HG02840 (cell line): ENCODE results near the gene CACNA1S.

Experiments used
- ATAC-seq: cut with Tn5 transposase; IDR thresholded peaks from one replicate; pipeline ENCODE4 v1.9.1; 2021; ENCODE audit warnings: mild to moderate bottlenecking, moderate library complexity, moderate number of reproducible peaks; ENCODE audit not compliant: unreplicated experiment, low FRiP score

The CACNA1S gene

DNA sequence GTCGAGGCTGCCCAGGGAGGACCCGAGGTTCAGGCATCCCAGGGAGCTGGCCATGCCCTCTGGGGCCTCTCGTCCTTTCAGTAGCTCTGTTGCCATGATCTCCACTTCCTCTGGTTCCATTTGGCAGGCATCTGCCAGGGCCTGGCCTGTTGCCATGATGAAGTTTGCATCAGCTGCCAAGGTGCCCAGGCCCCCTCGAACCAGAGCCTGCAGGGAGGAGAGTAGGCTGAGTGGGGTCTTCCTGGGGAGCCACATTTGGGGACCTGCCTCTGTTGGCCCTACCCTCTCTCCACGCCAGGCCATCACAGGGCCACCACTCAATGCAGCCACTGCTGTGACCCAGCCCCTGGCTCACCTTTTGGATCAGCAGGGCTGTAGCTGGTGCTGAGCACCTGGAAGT lies 72.3 kb downstream of the CACNA1S start:
- no peak for ATAC-seq

DNA sequence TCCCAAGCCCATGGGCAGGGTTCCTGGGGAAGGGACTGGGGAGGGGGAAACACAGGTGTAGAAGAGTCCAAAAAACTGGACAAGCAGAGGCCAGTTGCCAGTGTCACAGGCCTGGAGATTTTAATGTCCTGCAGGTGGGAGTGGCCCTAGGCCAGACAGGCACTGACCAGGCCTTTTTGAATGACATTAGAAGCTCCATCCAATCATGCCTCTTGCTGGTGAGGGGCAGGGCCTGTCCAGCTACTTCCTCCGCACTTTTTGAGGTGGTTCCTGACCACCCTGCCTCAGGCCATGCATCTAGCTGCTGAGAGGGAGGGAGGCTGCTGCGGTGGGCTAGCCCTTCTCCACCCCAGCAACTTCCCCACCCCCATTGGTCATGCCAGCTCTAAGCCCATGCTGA lies 72.8 kb downstream of the CACNA1S start:
- ATAC-seq: no peak

DNA sequence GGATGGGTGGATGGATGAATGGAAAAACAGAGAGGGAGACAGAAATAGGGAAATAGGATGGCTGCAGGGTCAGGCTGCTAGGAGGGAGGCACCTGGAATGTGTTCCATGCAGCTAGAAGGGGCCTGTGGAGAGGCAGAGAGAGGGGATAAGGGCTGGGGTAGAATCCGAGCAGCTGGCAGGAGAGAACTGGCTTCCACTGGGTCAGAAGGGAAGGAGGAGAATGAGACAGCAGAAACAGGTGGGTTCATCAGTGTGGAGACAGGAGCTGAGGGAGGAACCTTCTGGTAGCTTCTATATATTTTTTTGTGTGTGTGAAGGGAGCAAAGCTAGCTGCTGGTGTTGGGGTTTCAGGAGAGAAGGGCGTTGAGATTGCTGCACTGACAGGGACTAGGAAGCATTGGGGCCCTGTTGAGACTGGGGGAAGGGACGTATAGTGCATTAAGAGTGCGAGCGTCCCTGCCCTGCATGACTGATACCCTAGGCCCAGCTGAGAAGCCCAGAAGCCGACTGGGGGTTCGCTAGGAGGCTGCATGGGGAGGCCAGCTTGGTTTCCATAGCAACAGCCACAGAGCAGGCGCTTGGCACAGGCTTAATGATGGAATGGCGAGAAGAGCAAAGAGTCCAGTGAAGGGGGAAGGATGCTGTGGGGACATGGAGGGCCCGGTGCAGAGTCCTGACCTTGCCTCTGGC lies 73.9 kb downstream of the CACNA1S start:
- ATAC-seq: no peak

DNA sequence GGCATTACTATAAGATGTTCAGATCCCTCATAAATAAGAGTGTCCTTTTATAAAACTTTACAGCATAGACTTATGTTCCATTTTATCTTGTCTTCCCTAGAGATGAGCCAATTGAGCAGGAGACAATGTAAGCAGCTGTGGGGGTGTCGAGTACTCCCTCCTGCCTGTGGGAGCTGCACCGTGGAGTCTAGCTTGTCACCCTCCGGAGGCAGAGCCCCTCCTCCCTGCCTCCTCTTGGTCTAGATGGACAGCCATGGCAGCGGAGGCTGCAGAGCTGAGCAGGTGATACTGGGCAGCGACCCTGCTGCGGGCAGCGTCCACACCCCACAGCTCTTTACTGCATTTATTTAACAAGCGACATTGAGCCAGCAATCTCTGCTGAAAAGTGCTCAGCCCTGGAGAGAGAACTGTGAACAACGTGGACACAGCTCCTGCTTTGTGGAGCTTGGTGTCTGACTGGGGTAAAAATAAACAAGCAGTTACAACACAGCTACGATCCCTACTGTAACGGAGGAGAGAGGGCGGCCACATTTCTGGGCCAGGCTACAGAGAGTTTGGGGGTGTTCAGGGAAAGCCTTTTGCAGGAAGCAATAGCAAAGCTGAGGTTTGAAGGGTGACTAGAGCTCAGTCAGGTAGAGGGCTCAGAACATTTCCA lies 75.9 kb downstream of the CACNA1S start:
- no peak for ATAC-seq

DNA sequence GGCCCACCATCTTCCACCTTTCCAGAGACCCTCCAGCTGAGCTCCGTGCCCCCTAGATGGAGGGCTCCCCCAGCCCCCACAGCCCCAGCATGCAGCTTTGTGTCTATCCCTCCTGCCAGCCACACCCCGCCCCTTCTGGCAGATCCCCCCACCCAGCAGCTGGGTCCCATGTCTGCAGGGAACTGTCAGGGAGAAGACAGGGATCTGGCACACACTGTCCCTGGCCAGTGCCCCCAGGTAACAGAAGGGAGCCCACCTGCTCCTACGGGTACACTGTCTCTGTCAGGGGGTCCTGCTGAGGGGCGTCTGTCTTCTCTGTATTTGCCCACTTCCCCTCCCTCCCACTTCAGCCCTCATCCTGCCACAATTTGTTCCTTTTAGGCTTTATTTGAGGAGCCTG lies 77.6 kb downstream of the CACNA1S start:
- no peak for ATAC-seq

DNA sequence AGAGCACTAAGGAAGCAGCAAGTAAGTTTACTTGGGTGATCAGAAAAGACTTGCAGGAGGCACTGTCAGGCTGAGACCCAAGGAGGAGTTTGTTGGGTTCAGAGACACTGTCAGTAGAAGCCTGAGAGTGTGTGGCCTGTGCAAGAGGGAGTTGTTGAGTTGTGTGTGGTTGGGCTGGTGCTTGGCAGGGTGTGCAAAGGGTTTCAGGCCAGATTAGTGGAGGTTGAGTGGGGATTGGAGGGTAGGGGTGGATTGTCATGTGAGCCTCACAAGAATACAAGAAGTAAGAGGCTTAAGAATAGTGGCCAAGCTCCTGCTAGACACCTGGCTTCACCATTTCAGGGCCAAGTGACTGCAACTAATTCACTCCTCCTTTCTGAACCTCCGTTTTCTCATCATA lies 79.8 kb downstream of the CACNA1S start:
- ATAC-seq: no peak

DNA sequence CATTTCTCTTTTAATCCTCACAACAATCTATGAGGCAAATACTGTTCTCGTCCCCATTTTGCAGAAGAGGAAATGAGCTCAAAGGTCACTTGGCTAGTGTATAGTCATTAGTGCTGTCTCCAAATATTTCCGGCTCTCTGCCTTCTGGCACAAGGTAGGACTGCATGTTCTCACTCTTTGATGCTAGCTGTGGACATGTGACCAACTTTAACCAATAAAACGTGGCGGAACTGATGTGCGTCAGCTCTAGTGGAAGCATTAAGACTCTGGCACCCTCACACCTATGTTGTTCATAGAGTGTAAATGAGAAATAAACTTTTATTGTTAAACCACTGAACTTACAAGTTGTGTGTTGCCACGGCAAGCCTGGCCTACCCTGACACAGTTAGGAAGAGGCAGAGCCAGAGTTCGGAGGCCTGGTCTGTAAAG lies 83.8 kb downstream of the CACNA1S start:
- no peak for ATAC-seq

DNA sequence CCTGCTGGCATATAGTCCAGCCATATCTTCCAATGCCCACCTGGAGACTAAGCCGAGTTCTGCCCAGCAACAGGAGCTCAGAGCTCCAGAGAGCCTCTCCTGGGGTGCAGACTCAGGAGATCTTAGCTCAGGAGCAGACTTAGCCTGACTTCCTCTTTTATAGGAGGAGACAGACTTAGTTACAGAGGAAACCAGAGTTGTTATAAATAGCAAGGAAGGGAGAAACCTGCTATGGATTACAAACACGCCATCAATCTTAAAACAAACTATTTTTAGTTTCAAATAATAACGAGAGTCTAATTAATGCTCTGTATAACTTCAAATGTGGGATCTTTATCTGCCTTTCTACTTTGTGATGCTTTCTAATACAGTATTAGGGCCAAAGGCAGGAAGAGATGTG lies 85.4 kb downstream of the CACNA1S start:
- no peak for ATAC-seq

DNA sequence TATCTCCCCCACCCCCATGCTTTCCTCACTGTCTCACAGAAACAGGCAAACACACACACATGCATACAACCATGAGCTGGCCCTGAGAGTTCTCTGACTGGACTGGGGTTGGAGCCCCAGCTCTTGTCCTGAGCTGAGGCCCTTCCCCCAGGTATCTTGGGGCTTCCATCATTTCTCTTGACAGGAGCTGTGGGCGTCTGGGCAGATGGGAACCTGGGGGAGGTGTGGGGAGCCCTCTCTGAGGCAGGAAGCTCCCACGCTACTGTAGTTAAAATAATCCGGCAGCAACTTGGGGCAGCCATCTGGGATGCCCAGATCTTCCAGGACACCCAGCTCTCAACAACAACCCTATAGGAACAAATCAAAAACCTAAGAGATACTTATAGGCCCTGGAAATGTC lies 86.0 kb downstream of the CACNA1S start:
- ATAC-seq: no peak

DNA sequence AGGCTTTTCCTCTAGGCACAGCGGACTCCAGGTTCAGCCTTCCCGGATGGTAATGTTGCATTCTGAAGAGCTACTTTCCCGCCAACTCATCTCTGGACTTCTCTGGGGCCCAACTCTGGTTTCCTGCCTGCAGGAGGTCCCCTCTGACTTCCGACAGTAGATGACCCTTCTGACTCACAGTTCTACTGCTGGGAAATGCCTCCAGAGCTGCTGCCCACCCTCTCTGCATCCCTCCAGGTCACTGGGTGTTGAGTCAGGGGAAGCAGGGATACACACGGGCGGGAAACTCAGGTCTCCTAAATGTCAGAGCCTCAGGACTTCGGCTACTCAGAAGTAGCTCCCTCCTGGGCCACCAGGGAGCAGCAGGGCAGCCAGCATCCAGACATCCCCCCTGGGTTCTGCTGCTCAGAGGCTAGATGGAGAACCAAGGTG lies 86.6 kb downstream of the CACNA1S start:
- no peak for ATAC-seq

DNA sequence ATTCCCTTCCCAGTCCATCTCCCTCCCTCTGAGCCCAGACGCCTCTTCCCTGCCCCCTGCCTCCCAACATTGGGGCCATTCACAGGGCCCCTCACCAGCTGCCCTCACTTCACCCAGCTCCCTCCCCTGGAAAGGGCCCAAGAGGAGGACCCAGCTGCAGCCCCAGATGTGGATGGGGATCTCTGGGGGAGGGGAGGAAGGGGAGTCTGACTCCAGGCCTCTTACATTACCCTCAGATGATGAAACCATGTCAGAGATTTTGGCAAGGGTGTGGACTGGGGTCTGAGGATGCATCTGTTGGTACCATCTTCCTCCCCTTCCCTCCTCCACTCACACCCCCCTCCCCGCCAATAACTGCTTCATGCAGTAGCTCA lies 87.6 kb downstream of the CACNA1S start:
- no peak for ATAC-seq

DNA sequence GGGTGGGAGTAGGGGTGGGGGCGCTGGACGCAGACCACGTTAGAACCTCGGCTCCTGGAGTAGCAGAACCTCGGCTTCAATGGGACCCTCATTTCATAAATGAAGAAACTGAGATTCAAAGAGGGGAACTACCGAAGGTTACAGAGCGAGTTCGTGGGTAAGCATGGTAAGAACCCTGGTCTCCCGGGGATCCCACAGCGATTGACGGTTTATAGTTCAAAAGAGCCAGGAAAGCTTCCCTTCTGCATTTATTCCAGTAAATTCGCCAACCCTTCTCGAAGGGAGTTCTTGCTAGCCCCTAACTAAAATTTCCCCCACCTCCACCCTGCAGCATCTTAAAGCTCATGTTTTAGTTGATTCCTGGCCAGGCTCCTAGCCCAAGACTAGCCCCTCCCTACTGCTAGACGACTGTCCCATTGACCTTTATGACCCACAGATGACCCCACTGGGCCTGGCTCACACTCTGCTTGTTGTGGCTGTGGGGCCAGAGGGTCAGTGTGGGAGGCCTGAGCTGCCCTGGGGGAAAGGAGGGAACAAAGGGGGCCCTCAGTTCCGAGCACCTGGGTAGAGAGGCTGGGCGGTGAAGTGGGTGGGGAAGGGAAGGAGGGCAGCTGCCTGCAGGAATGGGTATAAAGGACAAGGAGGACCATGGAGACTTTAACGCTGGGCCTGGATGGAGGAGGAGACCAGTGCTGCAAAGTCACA lies 88.2 kb downstream of the CACNA1S start:
- ATAC-seq: no peak

DNA sequence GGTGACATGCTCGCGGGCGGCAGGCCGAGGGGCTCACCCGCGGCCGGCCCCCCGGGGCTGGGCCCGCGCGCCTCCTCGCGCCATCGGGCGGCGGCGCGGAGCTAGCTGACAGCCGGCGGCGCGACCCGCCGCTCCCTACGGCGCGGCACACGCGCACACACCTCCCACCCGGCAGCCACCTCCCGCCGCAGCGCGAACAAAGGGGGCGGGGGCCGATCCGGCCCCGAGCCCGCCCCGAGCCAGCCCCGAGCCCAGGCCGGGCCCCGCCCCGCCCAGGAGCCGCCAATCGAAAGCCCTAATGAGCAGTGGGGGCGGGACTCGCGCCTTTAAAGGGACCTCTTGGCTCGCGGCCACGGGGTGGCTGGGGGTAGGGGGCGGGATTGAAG lies 88.7 kb downstream of the CACNA1S start, which contains the start of gene KIF21B:
Gene KIF21B, minus strand, starts transcription at position 198 of the 386 bp plus-strand sequence. CDS start 331 bp downstream, outside the sequence.
- peak; percentile 63 for ATAC-seq

DNA sequence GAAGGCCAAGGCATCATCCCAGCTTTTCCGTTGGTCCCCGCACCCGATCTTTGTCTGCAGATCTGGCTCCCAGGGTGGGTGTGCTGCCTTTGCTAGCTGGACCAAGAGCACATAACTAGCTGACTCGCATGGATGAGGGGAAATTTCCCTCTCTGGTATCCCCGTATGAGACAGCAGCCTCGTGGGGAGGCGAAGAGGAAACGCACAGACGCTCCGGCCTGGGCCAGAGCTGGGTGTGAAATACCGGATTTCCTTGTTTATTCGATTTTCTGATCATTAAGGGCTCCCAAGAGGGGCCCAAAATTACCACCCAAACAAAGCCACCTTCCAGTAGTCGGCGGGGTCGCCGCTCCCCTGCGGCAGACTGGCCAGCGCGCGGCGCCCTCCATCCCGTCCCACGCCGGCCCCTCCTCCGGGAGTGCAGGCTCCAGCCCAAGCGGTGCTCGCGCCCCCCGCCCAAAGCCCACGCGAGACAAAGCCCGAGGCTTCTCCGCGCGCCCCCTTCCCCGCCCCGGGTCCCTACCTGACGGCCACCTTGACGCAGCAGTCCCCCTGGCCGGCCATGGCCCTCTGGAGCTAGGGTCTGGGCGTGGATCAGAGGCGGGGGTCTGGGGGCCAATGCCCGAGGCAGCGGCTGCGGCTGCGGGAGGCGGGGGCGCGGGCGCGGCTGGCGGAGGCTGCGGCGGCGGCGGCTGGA lies 89.3 kb downstream of the CACNA1S start:
- peak; percentile 3 for ATAC-seq

DNA sequence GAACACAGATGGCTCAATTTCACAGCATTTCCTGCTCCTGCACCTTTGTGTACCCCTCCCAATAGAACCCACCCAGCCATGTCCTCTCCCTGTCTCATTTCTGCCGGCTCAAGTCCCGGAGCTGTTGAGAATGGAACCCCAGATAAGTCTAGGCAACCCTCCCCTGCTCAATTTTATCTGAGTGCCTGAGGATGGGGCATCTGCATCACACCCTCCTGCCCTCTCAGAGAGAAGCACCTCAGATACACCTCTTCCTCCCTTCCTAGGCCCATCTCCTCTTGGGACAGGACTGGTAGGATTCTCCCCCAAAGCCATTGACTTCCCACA lies 89.8 kb downstream of the CACNA1S start:
- ATAC-seq: no peak

DNA sequence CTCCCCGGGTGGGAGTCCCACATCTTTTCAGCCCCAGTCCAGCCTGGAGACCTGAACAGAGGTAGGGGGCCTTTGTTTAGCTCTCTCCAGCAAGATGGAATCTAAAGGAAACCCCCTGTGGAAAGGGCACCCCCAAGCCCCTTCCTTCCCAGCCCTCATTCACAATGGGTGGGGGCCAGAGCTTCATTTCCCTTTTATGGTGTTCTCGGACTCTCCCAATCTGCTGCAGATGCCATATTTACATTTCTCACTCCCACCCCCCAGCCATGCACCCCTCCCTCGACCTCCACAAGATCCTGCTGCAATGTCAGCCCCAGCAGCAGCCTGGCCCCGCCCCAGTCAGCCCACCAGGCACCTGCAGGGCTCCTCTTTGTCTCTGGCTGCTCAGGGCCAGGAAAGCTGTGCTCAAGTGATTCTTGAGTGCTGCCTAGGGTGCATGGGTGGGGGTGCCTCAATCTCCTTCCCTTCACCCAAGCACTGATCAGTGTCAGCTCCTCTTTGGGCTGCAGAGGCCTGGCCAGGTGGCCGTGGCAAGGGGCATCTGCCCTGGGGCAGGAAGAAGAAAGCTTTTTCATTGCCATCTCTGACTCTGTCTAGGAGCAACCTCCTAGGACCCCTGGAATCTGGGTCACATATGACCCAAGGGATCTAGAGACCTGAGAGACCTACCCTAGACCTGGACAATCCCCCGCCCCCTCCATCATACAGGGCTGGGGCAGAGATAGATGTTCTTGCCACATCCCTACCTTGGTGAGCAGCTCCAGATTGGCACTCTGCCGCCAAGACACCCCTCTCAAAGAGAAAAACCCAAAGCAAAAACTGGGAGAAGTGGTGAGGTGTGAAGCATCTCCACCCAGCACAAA lies 90.4 kb downstream of the CACNA1S start:
- ATAC-seq: no peak

DNA sequence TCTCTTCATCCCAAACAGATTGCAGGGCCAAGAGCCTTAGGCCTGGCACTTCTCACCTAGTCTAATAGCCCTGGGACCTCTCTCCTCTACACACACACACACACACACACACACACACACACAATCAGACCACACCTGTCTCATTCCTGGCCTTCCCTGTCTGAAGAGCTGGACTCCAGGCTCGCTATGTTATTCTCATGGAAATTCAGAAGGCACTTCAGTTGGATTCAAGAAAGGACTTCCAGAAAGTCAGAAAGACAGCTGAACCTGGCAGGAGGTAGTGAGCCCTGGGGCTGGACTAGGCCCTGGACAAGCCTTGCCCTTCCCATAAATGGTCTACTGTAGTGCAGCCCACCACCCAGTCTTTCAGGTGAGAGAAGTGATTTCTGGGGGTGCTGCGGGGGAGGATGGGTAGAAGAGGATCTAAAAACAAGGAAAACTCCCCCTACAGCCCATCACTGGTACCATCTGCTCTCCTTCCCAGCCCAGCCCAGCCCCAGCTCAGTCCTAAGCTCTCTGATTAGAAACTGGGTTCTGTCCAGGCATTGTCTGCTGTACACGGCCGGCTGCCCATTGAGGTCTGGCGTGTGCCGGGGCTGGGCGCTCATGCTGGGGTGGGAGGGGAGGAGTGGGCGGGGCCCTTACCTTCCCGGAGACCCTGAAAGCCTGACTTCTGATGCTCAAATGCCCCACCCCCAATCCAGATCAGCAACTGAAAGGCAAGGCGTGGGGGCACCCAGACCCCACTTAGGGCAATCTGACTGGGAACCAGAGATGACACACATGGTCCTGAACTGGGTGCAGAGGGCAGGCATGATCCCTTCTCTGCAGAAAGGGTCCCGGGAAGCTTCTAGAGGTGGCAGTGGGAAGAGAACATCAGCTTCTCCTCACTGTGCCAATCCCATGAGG lies 91.3 kb downstream of the CACNA1S start:
- ATAC-seq: no peak

DNA sequence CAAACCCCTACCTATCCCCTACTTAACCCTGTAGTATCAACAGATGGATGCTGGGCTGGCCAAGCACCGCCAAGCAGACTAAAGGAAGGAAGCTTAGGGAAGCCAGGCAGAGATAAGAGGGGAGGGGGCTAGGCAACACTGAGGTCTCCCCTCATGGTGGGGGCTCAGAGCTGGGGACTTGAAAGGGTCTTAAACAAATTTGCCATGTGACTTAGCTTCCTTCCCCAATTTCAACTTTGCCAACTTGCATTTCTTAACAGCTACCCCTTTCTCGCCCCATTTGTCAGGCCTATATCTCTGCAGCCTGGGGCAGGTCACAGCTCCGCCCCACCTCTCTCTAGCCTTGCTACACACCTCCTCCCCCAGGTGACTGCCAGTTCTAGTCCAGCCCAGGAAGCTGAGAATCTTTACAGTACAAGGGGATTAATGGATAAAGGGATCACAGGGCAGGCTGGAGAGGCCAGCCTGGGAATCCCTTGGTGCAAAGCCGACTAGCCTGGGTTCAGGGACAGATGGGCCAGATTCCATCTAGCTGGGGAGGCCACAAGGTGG lies 92.1 kb downstream of the CACNA1S start:
- no peak for ATAC-seq
